Stimulated activated naive B cell treated with anti-CD40 and anti-IgM and Interleukin-4, amounts not matched to agents 10 μg/mL and 1 μg/mL and 100 μg/mL, for 72 hours (primary cell): ENCODE data around the gene CELA2B.
"Not testable (repeated sequence)": the region's sequence is repeated elsewhere in the genome, so short reads cannot be mapped to it uniquely, and the experiment has no call there.

Source experiments
- ATAC-seq, 2 donors: fragments of 150-1000 bp; cut with Tn5 transposase; replicated peaks; 2 replicates each; pipeline ENCODE4 v1.10.0; 2021; ENCODE audit warnings: moderate library complexity in 1 of 2
- DNase-seq: peaks from one replicate; pipeline ENCODE4 v3.0.0; 2021
- H3K27ac Mint-ChIP-seq: one replicate; pipeline ENCODE4 v1.8.0; 2022; ENCODE audit warnings: mild to moderate bottlenecking, mixed read lengths
- H3K27me3 Mint-ChIP-seq, 2 donors: one replicate each; pipeline ENCODE4 v1.8.0; 2022; ENCODE audit warnings: mixed read lengths in 2 of 2
- H3K36me3 Mint-ChIP-seq, 2 donors: one replicate each; pipeline ENCODE4 v1.8.0; 2022; ENCODE audit warnings: mixed read lengths in 2 of 2, mild to moderate bottlenecking in 1 of 2
- H3K4me1 Mint-ChIP-seq, 2 donors: one replicate each; pipeline ENCODE4 v1.8.0; 2022; ENCODE audit warnings: mixed read lengths in 2 of 2, mild to moderate bottlenecking in 1 of 2
- H3K4me3 Mint-ChIP-seq, 2 donors: one replicate each; pipeline ENCODE4 v1.8.0; 2022; ENCODE audit warnings: mild to moderate bottlenecking in 2 of 2, mixed read lengths in 2 of 2, moderate library complexity in 1 of 2
- H3K9me3 Mint-ChIP-seq, 2 donors: one replicate each; pipeline ENCODE4 v1.8.0; 2022; ENCODE audit warnings: mixed read lengths in 2 of 2, mild to moderate bottlenecking in 1 of 2

The CELA2B gene

DNA sequence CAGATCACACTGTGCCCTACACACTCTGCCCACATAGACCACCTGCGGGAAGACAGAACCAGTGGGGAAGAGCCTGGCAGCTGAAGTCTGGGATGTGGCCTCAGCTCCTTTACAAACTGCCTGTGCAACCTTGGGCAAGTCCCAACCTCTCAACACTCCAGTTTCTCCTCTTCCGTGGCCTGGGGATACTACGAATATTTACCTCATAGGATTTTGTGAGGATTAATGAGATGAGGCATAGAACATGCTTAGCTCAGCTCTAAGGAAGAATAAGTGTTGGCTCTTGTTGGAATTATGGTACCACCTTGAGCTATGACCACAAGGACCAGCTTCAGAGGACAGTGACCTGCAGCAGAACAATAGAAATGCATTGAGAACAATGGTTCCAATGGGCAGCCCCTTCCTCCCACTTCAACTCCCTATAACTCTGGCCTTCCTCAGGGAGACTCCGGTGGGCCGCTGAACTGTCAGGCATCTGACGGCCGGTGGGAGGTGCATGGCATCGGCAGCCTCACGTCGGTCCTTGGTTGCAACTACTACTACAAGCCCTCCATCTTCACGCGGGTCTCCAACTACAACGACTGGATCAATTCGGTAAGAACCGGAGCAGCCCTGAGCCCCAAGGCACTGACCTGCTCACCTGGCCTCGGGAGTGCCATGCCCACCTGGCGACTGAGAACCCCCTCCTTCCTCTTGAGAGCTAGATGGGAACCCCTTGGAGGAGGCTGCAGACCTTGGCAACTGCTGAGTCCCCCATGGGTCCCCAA, 11.1 kb downstream of the CELA2B start:
- peaks cover 39 to 48% of the 10 kb centered on the region in 2 donors for H3K36me3 Mint-ChIP-seq
- DNase-seq, H3K4me3 Mint-ChIP-seq, H3K9me3 Mint-ChIP-seq, H3K27me3 Mint-ChIP-seq, H3K4me1 Mint-ChIP-seq, ATAC-seq, H3K27ac Mint-ChIP-seq: not testable (repeated sequence)

DNA sequence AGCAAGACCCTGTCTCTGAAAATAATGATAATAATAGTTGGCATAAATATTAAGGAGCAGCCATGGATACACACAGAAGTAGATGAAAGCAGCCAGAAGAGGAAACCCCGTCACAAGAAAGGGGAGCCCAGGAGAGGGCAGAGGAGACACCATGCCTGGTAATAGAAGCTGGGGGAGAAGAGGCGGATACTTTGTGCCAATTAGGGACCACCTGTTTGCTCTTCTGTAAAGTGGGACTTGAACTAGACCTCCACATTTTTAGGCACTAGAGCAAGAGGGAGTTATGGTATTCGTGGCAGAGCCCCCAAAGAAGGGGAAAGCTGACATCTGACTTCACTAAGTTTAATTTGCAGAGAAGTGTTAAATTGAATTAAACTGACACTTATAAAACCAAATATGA, 12.5 kb downstream of the CELA2B start:
- no peak overlapping the region for H3K4me3 Mint-ChIP-seq
- H3K36me3 Mint-ChIP-seq, result peaks cover 39 to 55% of the 10 kb centered on the region in 2 donors
- no peaks in the 10 kb centered on the region for H3K27me3 Mint-ChIP-seq

DNA sequence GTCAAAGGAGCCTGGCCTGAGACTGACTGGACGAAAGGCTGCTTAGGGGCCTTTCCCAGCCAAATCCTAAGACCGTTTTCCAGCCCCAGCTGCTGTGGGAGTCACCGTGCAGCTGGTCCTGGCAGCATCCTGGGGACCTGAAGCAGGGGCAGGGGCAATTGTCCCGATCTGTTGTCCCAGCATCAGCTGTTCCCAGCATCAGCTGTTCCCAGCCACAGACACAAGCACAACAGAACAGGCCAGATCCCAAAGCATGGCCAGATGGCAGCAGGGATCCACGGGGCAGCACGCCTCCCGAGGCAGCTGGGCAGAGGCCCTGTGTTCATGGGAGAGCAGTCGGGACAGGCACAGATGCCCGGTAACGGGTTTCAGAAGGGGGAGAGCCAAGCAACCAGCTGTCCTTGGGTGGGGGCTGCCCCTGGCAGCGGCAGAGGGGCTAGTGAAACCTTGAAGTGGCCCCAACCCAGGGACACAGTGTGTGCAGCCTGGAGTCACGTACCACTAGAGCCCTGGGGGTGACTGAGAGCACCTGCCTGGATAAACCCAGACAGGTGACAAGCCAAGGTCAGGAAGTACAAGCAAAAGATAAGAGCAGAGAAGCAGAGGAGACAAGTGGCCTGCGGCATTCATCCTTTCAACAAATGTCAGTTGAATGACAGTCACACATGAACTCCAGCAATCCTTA, 13.3 kb downstream of the CELA2B start:
- peaks cover 0 to 1% of the 10 kb centered on the region in 2 donors for H3K4me1 Mint-ChIP-seq
- ATAC-seq (no peak), DNase-seq (no peak)
- peaks cover 0 to 1% of the 10 kb centered on the region in 2 donors for H3K9me3 Mint-ChIP-seq
- H3K4me3 Mint-ChIP-seq, result no peak overlapping the region
- H3K36me3 Mint-ChIP-seq, result peaks cover 47 to 61% of the 10 kb centered on the region in 2 donors
- no peaks in the 10 kb centered on the region for H3K27me3 Mint-ChIP-seq
- no peak overlapping the region for H3K27ac Mint-ChIP-seq

More for the DNA sequence above, 12.5 kb downstream of the CELA2B start:
- no peak overlapping the region for H3K27ac Mint-ChIP-seq
- peaks cover 0 to 1% of the 10 kb centered on the region in 2 donors for H3K9me3 Mint-ChIP-seq
- ATAC-seq (no peak), DNase-seq (no peak)
- H3K4me1 Mint-ChIP-seq, result peaks cover 0 to 1% of the 10 kb centered on the region in 2 donors

DNA sequence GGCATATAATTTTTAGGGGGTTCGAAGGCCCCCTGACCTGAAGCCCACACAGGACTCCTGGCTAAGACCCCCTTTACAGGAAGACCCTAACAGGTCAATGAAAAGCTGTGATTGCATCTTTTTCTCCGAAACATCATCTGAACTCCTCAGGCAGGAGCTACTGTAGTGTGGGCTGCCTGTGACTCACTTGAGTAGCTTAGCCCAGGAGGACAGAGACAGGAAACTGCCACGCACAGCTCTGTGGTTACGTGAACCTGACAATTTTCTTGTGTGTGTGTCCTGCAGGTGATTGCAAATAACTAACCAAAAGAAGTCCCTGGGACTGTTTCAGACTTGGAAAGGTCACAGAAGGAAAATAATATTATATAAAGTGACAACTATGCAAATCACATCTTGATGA, 15.1 kb downstream of the CELA2B start:
- not testable (repeated sequence) for H3K9me3 Mint-ChIP-seq, H3K4me3 Mint-ChIP-seq, ATAC-seq, H3K27me3 Mint-ChIP-seq, H3K4me1 Mint-ChIP-seq, DNase-seq, H3K27ac Mint-ChIP-seq
- H3K36me3 Mint-ChIP-seq, result peaks cover 54 to 56% of the 10 kb centered on the region in 2 donors

DNA sequence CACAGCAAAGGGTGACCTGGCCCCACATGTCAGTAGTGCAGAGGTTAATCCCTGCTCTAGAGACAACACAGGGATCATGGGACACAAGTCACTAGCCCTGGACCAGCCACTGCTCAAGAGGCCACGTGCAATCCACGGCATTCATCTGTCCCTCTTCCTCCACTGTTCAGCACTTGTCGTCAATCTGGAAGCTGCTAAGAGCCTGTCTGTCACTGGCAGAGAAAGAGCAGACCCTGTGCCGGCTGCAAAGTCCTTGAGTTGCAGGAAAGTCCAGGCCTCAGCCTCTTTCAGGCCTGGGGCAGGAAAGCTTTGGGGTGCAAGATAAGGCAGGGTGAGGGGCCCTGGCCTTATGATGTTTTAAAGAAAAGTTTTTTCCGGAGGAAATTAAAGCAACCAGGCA, 16.7 kb downstream of the CELA2B start:
- no peak overlapping the region for H3K27ac Mint-ChIP-seq
- DNase-seq, result no peak
- peaks cover 43 to 45% of the 10 kb centered on the region in 2 donors for H3K36me3 Mint-ChIP-seq

DNA sequence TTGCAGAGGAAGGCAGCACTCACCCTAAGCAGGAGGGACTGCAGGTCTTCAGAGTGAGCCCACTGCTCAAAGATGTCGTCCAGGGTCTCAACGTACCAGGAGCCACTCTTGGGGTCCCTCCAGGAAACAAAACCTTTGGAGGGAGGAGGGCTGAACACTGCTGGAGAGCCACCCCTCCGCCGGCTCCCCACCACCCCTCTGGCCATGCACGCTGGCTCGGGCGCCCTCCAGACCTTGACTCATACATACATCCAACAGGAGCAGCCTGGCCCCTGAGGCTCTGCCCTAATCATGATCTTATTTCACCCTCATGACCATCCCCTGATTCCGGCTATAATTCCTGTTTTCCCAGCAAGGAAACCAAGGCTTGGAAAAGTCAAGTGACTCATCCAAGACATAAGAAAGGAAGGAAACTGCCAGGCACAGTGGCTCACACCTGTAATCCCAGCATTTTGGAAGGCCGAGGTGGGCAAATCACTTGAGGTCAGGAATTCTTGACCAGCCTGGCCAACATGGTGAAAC, 18.0 kb downstream of the CELA2B start:
- Mint-ChIP-seq H3K9me3 (peaks cover 0 to 3% of the 10 kb centered on the region in 2 donors), H3K4me1 (no peaks in the 10 kb centered on the region), H3K27ac (peak overlapping the region; percentile 34), H3K4me3 (no peak overlapping the region), H3K27me3 (no peaks in the 10 kb centered on the region), H3K36me3 (peaks cover 45 to 49% of the 10 kb centered on the region in 2 donors)
- ATAC-seq (no peak), DNase-seq (no peak)

More for the DNA sequence above, 16.7 kb downstream of the CELA2B start:
- no peak for ATAC-seq
- H3K4me1 Mint-ChIP-seq, result no peaks in the 10 kb centered on the region
- no peak overlapping the region for H3K4me3 Mint-ChIP-seq
- peaks cover 0 to under 1% of the 10 kb centered on the region in 2 donors for H3K9me3 Mint-ChIP-seq
- no peaks in the 10 kb centered on the region for H3K27me3 Mint-ChIP-seq

DNA sequence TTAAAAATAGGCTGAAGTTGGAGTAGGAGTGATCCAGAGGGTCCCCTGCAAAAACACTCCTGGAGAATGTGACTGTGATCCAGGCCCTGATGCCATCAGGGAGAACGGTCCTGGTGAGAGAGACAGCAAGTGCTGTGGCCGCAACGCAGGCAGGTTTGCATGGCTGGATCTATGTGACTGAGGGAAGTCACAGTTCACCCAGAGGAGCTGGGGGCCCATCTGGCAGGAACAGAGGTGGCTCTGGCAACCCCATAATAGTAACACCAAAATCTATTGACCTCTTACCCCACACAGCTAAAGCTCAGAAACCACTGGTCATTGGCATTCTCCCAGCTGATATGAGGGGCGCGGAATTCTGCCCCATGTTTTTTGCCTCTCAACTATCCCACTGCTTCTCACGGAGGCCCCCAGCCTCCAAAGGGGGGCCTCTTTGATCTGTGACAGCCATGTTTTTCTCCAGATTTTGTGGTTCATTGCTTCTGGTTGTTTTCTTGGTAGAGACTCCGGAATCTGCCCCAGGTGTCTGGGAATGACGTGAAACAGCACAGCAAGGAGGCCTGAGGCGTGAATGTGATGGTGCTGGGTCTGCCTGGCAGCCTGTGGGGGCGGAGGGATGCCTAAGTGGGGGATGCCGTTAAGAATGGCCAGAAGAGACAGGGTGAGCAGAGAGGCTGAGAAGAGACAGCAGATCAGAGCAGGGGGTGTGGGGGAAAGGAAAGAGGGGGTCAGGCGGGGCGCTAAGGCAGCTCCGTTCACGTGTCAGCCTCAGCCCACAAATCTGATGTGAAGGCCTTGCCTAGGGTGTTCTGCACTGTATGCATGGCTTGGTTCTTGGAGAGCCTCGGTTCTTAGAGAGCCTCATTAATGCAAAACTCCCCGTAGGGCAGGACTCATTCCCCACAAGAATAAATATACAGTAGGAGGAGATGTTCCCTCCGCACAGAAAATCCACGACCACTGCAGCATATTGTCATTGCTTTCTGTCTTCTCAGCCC, 24.6 kb downstream of the CELA2B start:
- H3K9me3 Mint-ChIP-seq, result peaks cover 0 to 3% of the 10 kb centered on the region in 2 donors
- no peak overlapping the region for H3K27ac Mint-ChIP-seq
- H3K4me1 Mint-ChIP-seq, result no peaks in the 10 kb centered on the region
- no peak overlapping the region for H3K4me3 Mint-ChIP-seq
- H3K27me3 Mint-ChIP-seq, result no peaks in the 10 kb centered on the region
- peaks cover 21 to 33% of the 10 kb centered on the region in 2 donors for H3K36me3 Mint-ChIP-seq
- DNase-seq (no peak), ATAC-seq (no peak)

DNA sequence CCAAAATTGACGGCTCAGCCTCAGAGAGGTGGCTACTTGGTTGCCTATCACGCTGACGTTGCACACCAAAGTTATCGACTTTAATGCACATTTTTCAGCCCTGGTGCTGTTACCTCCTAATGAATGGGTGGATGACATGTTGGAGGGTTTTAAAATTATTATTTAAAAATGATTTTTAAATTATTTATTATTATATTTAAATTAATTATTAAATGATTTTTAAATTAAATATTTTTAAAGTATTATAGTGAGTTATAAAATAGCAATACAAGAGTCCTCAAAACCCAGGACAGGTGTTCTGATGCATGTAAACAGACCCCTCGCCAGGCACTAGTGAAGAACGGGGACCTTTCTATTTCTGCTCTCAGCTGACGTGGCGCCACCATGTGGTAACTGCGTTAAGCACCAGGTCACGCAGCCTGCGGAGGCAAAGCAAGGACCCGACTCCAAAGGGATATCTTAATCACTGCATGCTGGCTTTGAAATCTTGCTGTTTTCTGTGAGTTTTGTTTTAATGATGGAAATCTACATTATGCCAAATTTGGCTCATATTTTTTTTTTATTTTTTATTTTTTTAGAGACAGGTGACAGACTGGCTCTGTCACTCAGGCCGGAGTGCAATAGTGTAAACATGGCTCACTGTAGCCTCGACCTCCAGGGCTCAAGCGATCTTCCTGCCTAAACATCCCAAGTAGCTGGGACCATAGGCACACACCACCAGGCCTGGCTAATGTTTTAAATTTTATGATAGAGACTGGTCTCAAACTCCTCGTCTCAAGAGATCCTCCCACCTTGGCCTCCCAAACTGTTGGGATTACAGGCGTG, 25.5 kb downstream of the CELA2B start:
- H3K27ac Mint-ChIP-seq, result no peak overlapping the region
- DNase-seq, result peak; percentile 21
- peaks cover 0 to 3% of the 10 kb centered on the region in 2 donors for H3K9me3 Mint-ChIP-seq
- no peaks in the 10 kb centered on the region for H3K4me1 Mint-ChIP-seq
- ATAC-seq, result peak; percentile 83 to 84
- peaks cover 17 to 28% of the 10 kb centered on the region in 2 donors for H3K36me3 Mint-ChIP-seq
- no peaks in the 10 kb centered on the region for H3K27me3 Mint-ChIP-seq
- no peak overlapping the region for H3K4me3 Mint-ChIP-seq

DNA sequence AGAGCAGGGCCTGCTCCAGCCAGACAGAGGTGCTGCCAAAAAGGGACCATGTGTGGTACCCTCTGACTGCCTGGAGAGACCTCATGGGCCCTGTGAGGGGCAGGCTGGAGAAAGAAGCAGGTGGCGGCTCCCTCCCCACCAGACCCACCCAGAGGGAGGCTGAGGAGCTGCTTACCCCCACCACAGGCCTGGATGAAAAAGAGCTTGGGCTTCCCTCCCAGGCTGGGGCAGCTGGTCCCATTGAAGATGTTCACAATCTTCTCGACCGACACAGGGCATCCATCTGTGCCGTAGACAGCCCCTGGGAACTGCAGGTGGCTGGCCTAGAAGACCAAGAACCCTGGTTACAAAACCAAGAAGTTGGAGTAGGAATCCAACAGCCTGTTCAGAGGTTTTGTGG, 28.5 kb downstream of the CELA2B start:
- H3K27me3 Mint-ChIP-seq, result no peaks in the 10 kb centered on the region
- H3K36me3 Mint-ChIP-seq, result peaks cover 26 to 28% of the 10 kb centered on the region in 2 donors
- H3K27ac Mint-ChIP-seq, result no peak overlapping the region
- no peaks in the 10 kb centered on the region for H3K9me3 Mint-ChIP-seq
- no peak overlapping the region for H3K4me3 Mint-ChIP-seq
- no peak for ATAC-seq
- peaks cover 3 to 6% of the 10 kb centered on the region in 2 donors for H3K4me1 Mint-ChIP-seq
- DNase-seq, result no peak

DNA sequence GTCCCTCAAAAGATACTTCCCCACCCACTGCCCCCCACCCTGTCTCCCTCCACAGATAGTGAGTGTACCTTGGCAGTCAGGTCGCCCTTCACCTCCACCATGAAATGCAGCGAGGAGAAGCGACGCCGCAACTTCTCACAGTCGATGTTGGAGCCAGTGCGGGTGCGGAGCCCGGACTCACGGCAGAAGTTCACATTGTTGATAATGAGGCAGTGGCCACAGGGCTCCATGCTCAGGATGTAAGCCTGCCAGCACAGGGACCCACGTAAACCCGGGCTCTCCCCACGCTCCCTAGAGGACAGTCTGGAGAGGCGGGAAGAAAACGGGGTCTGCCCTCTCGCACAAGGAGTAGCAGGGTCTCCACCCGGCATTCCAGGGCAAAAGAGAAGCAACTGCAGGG, 30.9 kb downstream of the CELA2B start:
- Mint-ChIP-seq H3K27ac (no peak overlapping the region), H3K4me1 (peaks cover 6 to 14% of the 10 kb centered on the region in 2 donors), H3K36me3 (peaks cover 26 to 29% of the 10 kb centered on the region in 2 donors), H3K9me3 (no peaks in the 10 kb centered on the region), H3K4me3 (no peak overlapping the region), H3K27me3 (no peaks in the 10 kb centered on the region)
- ATAC-seq (no peak), DNase-seq (no peak)

DNA sequence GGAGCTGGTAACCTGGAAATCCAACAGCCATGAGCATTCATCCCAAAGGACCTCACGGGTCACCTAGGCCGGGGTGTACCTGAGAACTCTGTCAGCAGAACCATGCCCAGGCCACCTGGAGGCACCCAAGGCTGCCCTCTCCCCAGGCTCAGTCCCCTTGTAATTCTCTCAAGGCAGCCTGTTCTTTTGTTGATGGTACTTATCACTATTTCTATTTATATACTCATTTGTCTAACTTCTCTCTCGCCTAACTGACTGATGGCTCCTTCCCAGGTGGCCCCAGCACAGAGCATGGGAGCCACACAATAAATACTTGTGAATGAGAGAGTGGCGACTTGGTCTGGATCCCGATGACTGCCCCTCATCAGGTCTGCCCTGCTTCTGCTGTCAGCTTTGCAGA, 31.4 kb downstream of the CELA2B start:
- H3K4me1 Mint-ChIP-seq, result peaks cover 6 to 14% of the 10 kb centered on the region in 2 donors

DNA sequence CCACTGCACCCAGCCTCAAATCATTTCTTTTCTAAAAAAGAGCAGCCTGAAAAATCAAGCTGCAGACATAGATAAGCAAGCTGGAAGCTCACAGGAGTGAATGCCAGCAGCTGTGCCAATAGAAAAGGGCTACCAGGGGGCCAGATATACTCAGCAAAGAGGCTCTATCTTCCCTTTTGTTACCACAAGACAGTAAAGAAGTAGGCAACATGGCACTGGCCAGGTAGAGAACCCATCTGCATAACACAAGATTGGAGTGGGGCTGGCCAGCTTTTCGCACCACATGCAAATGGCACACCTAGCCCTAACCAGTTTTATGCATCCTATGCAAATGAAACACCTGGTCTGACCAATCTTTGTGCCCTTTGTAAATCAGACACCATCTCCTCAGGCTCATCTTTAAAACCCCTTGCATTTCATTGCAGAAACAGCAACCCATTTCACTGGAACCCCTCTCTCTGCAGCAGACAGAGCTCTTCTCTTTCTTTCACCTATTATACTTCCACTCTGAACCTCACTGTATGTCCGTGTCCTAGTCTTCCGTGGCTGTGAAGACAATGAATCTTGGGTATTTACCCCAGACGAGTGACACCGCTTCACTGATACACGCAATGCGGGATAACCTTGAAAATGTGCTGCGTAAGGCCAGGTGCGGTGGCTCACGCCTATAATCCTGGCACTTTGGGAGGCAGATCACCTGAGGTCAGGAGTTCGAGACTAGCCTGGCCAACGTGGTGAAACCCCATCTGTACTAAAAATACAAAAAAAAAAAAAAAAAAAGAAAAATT, 33.0 kb downstream of the CELA2B start:
- H3K4me3 Mint-ChIP-seq, result no peak overlapping the region

More for the DNA sequence above, 31.4 kb downstream of the CELA2B start:
- no peak for ATAC-seq
- Mint-ChIP-seq H3K4me3 (no peak overlapping the region), H3K9me3 (no peaks in the 10 kb centered on the region), H3K27me3 (no peaks in the 10 kb centered on the region), H3K36me3 (peaks cover 30 to 31% of the 10 kb centered on the region in 2 donors), H3K27ac (no peak overlapping the region)
- no peak for DNase-seq

More for the DNA sequence above, 33.0 kb downstream of the CELA2B start:
- Mint-ChIP-seq H3K27ac (no peak overlapping the region), H3K9me3 (no peaks in the 10 kb centered on the region), H3K27me3 (no peaks in the 10 kb centered on the region), H3K36me3 (peaks cover 34 to 40% of the 10 kb centered on the region in 2 donors), H3K4me1 (peaks cover 6 to 14% of the 10 kb centered on the region in 2 donors)
- ATAC-seq, result no peak
- no peak for DNase-seq
